HG02623 (cell line): ENCODE measurements around the gene RPTOR.
"Not testable (repeated sequence)": the region's sequence is repeated elsewhere in the genome, so short reads cannot be mapped to it uniquely, and the experiment has no call there.

Source experiments
- ATAC-seq: cut with Tn5 transposase; IDR thresholded peaks from one replicate; pipeline ENCODE4 v1.9.1; 2021; ENCODE audit warnings: moderate library complexity; ENCODE audit not compliant: unreplicated experiment

The RPTOR gene

GRCh38 chr17:80546267-80546666 is 1.6 kb downstream of the RPTOR start:
- no peak for ATAC-seq

GRCh38 chr17:80552523-80552922 is 7.9 kb downstream of the RPTOR start:
- no peak for ATAC-seq

GRCh38 chr17:80555266-80555665 is 10.6 kb downstream of the RPTOR start:
- ATAC-seq, result no peak

- no peak for ATAC-seq
These were observed 13.4 kb downstream of the RPTOR start for GRCh38 chr17:80558046-80558445.

GRCh38 chr17:80559825-80560251 is 15.2 kb downstream of the RPTOR start:
- no peak for ATAC-seq

- no peak for ATAC-seq
These were observed 17.0 kb downstream of the RPTOR start for GRCh38 chr17:80561541-80562114.

- ATAC-seq, result no peak
These were observed 19.9 kb downstream of the RPTOR start for GRCh38 chr17:80564545-80564944.

GRCh38 chr17:80565343-80566053 is 20.9 kb downstream of the RPTOR start:
- no peak for ATAC-seq

- ATAC-seq, result no peak
These were observed 21.4 kb downstream of the RPTOR start for GRCh38 chr17:80566054-80566400.

- ATAC-seq, result no peak
These were observed 23.6 kb downstream of the RPTOR start for GRCh38 chr17:80568246-80568645.

GRCh38 chr17:80569924-80570323 is 25.3 kb downstream of the RPTOR start:
- no peak for ATAC-seq

GRCh38 chr17:80573701-80574100 is 29.1 kb downstream of the RPTOR start:
- ATAC-seq, result no peak

- no peak for ATAC-seq
These were observed 29.9 kb downstream of the RPTOR start for GRCh38 chr17:80574496-80574895.

GRCh38 chr17:80575057-80575875 is 30.6 kb downstream of the RPTOR start:
- no peak for ATAC-seq

- no peak for ATAC-seq
These were observed 33.4 kb downstream of the RPTOR start for GRCh38 chr17:80577876-80578570.

- ATAC-seq, result not testable (repeated sequence)
These were observed 34.2 kb downstream of the RPTOR start for GRCh38 chr17:80578668-80579388.

- ATAC-seq, result no peak
These were observed 37.5 kb downstream of the RPTOR start for GRCh38 chr17:80582165-80582564.

GRCh38 chr17:80584176-80584905 is 39.7 kb downstream of the RPTOR start:
- ATAC-seq, result no peak

GRCh38 chr17:80585890-80586845 is 41.5 kb downstream of the RPTOR start:
- no peak for ATAC-seq
